ENCODE measurements around the gene PPP1R3F.
"Not testable (repeated sequence)": the region's sequence is repeated elsewhere in the genome, so short reads cannot be mapped to it uniquely, and the experiment has no call there.

PPP1R3F gene

DNA sequence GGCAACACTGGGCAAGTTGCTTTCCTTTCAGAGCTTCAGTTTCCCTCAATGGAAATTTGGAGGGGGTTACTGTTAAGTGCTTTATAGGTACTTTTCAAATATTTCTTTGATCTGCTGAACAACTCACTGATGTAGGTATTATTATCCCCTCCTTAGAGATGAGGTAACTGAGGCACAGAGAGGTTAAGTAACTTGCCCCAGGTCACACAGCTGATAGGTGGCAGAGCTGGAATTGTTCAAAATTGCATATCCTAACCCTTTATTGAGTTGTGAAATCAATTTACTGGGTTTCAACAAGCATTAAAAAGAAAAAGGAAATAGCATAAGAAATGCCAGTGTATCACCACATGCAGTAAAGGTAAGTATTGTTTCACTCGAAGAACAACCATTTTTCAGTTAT is 6.6 kb downstream of the PPP1R3F start:
- no peak for DNase-seq

DNA sequence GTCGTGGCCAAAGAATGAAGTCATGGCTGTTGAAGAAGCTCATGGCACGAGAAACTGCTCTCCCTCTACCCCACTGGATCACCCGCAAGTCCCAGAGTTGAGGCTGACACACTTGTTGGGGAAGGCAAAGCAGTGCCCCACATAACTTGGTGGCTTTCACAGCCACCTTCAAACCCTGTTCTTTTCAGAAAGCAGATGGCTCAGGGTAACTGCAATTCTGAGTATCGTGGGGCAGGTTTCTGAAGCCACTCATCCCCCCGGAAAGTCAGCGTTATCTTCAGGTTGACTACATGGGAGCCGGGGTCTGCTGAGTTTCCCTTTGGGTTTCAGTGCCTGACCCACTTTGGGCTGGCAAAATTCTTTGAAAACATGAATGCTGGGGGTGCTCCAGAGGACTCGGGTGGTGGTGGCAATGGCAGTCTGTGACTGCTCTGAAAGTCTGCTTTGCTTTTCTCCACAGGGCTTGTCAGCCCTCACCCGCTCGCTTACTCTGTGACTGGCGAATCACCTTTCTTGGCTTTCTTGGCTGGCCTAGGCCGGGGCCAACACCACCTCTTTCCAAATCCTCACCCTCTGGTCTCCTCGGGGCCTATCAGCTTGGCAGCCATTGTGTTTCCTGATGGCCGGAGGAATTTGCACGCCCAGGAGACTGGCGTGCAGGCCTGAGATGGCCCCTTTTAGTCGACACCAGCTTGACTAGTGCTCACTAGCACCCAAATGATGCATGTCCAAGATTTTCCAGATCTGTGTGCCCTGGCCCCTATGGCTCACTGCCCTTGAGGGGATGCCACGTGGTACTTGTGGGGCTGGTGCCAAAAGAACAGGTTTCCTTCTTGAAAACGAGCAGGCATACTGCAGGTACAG is 7.3 kb downstream of the PPP1R3F start:
- no peak for DNase-seq

DNA sequence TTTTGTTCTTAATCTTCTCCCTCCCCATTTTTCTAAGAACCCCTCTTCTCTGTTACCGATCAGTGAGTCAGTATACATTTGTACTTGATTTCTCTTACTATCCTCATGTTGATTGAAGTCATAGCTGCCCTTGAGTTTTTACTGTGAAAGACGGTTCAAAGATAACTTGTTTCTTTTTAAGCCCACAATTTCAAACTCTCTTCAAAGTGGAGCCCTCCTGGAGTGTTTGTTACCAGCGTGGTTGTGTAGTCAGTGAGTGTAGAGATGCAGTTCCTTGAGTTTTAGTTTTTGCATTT is 7.9 kb downstream of the PPP1R3F start:
- no peak for DNase-seq

DNA sequence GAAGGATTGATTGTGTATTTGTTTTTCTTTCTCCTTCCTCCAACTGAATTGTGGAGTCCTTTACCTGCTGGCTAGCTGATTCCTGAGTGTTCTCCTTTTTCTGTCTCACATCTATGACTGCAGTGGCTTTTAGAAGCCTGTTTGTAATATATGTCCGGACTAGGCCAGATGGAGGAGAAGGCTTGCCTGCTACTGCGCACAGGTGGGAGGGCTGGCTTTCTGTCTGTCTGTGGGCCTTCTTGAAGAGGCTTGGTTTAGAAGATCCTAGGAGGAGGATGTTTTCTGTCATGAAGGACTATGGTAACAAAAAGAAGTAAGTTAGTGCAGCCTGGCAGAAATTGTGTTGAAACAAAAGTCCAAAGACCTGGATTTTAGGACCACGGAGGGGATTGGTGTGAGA is 8.5 kb downstream of the PPP1R3F start:
- no peak for DNase-seq

DNA sequence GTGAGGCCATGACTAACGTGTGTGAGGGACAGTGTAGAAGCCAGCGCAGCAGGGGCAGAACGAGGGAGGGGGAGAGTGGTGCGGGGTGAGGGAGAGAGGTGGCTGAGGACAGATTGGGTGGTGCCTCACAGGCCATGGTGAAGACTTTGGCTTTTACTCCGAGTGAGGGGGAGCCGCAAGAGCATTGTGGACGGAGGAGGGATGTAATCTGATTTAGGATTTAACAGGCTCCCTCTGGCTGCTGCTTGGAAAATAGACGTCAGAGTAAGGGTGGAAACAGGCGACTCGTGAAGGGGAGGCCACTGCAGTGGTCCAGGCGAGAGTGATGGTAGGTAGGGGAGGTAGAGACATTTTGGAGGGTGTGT is 13.0 kb downstream of the PPP1R3F start:
- DNase-seq = no peak

DNA sequence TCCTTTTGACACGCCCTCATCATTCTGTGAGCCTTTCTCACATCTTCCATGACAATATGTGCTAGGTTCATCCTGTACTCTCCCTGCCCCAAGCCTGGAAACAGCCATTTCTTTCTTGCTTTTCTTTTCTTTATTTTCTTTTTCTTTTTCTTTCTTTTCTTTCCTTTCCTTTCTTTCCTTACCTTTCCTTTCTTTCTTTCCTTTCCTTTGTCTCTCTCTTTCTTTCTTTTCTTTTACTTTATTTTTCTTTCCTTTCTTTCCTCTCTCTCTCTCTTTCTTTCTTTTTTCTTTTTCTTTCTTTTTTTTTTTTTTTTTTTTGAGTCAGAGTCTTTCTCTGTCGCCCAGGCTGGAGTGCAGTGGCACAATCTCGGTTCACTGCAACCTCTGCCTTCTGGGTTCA is 14.6 kb downstream of the PPP1R3F start:
- no peak for DNase-seq

DNA sequence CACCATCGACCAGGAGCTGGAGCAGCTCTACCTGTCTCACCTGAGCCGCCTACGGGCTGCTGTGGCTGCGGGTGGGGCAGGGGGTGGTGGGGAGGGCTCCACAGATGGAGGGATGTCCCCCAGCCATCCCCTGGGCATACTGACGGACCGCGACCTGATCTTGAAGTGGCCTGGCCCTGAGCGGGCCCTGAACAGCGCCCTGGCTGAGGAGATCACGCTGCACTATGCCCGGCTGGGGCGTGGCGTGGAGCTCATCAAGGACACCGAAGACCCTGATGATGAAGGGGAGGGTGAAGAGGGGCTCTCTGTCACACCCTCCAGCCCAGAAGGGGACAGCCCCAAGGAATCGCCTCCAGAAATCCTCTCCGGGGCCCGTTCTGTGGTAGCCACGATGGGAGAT is 16.5 kb downstream of the PPP1R3F start:
- DNase-seq = no peak

DNA sequence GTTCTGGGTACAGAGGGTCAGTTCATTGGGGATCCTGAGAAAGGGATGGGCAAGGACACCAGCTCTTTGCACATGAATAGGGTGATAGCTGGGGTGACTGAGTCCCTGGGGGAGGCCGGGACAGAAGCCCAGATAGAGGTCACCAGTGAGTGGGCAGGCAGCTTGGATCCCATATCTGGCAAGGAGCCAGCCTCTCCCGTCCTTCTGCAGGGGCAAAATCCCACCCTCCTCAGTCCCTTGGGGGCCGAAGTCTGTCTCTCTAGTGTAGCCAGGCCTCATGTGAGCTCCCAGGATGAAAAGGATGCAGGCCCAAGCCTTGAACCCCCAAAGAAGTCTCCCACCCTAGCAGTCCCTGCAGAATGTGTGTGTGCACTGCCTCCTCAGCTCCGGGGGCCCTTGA is 17.0 kb downstream of the PPP1R3F start:
- DNase-seq = no peak

DNA sequence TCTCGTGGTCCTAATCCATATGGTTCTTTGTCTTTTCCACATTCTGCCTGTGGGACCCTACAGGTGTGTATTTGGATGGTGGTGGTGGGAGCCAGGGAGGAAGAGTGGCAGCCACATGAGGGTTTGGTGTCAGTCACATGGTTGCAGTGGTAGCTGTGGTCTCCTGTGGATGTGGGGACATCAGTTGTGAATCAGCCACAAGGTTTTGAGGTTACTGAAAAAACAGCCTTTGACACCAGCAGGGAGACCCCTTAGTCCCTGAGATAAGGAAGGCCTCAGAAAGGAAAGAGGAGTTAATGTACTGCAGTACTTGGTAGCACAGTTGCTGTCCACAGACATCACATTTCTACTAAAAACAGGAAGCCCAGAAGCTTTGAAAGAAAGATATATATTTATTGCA is 18.1 kb downstream of the PPP1R3F start:
- no peak for DNase-seq

DNA sequence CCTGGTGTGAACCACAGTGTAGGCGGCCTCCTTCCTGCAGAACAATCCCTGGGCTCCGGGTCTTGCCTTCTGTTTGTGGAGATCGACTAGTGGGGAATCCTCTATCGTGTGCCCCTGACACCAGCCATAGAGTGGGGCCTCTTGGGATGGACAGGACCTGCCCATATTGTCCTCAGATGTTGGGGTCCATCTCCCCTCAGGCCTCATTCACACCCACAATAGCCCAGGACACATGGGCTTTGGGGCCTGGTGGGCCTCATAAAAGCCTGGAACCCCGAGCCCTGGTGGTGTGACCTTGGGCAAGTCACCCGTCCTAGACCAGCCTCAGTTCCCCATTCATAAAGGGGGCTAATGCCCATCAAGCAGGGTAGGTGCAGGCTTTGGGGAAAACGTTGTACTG is 20.6 kb downstream of the PPP1R3F start:
- no peak for DNase-seq

DNA sequence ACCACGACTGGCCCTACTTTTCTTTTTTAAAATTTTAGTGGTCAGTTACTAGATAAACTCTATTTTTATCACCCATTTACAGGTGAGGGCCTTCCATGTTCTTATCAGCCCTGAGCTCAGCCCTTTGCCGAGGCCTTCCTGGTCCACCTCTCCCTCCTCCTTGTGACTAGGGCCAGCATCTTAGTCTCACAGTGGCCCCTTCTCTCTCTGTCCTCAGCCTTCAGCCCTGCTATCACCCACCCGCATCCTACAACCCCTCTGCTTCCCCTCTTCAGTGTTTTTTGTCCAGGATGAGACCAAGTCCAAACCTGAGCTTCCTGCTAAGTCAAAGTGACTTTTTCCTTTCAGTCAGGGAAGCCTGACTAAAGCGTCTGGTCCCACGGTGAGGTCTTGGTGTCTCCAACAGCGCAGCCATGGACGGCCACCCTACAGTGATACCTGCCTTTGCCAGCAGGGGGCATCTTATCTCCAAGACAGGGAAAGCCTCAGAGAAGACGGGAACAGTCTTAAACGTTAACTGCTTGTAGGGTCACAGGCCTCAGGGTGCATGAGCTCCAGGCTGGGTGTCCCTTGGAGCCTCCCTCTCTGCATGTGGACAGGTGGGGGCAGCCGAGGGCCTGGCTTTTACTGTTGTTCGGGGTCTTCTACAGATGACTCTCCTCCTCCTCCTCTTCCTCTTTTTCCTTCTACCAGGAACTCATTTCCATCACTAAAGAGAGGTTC is 22.2 kb downstream of the PPP1R3F start:
- DNase-seq = no peak

DNA sequence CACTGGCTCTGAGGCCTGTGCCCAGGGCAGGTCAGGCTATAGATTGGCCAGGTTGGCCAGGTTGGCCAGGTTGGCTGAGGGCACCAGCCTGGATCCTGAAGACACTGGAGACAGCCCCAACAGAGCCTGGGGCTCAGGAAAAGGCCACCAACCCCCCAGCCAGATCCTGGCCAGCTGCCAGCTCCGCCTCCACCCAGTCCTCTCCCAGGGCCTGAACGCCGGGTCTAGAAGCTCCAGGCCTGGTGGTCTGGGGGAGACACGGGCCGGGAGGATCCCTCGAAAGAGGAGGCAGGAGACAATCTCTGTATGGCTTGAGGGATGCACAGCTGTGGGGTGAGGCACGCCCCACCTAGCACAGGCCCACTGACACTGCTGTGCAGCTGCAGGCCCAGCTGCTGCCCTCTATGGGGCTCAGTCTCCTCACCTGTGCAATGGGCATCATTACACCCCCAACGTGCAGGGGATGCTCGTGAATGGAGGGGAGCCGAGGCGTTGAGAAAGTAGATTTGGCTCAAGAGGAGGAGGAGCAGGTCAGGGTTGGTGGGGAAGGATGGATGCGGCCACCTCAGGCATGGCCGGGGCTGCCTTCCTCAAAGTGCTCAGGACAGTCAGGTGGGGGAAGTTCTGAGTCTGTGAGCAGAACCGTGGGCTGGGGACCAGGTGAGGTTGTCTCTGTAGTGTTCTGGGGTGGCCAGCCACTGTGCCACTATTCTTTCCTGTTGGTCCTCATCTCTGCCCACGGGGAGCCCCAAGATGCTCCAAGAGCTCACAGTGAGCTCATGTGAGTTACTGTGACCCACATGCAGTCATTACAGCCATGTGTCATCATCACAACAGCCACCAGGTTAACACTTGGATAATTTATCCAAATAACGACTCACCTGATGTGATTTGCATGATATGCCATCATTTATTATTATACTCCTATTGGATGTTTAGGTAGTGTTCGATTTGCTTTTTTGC is 23.1 kb downstream of the PPP1R3F start:
- DNase-seq = no peak

DNA sequence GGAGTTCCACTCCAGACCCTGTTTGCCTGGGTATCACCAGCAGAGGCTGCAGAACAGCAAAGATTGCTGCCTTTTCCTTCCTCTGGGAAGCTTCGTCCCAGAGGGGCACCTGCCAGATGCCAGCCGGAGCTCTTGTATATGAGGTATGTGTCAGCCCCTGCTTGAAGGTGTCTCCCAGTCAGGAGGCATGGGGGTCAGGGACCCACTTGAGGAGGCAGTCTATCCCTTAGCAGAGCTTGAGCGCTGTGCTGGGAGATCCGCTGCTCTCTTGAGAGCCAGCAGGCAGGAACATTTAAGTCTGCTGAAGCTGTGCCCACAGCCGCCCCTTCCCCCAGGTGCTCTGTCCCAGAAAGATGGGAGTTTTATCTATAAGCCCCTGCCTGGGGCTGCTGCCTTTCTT is 29.7 kb downstream of the PPP1R3F start:
- not testable (repeated sequence) for DNase-seq

DNA sequence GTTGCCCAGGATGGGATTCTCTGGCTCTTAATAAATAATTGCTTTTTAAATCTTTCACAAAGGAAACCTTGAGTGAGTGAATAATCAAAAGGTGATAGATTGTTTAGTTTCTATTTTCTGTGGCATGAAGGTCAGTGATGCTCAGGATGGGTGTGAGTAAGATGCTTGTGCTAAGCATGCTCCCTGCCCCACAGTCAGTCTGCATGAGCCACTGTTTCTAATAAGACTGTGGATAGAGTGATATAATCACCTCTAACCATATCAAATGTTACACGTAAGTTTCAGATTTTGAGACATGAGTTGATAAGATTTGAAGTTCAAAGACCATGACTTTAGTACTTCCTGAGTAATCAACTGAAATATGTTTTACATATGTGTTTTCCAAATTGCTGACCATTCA is 31.1 kb downstream of the PPP1R3F start:
- no peak for DNase-seq

DNA sequence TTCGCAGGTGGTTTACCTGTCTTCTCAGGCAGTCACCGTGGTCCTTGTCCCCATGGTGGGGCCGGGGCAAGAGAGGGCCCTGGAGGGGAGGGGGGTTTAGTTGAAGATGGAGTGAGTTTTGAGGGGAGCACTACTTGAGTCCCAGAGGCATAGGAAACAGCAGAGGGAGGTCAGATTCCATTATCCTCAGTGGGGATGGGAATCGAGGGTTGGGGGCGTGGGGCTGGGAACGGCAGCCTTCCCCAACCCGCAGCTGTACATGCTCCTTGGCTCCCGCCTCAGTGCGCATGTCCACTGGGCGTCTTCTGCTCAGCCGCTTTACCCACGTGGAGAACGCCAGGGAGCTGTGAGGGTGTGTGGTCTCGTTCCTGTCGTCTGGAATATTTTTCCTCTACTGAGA is 33.8 kb downstream of the PPP1R3F start, which contains the start of gene GAGE10:
Gene GAGE10, plus strand, starts transcription at position 301 of the 400 bp plus-strand sequence. CDS start 1,214 bp downstream, outside the sequence.
- DNase-seq = no peak

DNA sequence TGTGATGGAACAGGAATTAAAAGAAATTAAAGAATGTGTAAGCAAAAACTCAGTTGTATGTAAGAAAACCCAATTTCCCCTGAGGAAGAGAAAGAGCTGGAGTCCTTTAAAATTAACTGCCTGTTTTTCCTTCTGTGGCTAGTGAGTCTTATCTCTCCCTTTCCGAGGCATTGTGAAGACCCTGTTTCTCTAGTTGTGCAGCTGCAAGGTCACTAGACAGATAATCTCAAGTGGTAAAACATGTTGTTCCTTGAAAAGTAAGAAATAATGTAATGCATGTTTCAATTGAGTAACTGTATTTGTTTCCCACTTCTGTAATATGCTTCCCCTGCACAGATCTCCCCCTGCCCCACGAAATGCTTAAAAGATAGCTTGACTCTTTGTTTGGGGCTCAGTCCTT is 38.2 kb downstream of the PPP1R3F start:
- not testable (repeated sequence) for DNase-seq

DNA sequence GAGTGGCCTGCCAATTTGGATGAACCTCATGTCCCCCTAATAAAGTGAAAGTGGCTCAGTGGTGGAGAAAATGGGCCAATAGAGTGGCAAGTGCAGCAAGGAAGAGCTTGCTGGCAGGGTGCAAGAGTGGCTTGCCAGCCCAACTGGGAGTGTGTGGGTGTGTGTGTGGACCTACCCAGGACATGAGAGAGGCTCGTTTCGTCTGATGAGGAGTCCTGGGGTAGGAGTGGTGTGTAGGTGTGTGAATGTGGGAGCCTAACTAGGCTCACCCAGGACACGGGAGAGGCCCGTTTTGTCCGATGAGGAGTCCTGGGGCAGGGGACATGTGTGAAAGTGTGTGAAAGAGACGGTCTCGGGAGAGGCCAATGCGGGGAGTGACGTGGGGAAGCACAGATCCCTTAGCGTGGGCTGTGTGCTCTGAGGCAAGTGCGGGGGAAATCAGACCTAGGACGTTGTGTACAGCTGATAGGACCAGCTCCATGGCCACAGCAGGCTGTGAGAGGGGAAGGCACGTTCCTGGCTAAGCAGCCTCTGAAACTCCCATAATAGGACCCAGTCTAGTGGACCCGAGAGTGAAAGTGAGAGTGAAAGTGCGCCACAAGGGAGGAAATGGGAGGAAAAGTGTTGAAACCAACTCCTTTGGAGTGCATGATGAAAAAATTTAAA is 39.1 kb downstream of the PPP1R3F start:
- DNase-seq = no peak

DNA sequence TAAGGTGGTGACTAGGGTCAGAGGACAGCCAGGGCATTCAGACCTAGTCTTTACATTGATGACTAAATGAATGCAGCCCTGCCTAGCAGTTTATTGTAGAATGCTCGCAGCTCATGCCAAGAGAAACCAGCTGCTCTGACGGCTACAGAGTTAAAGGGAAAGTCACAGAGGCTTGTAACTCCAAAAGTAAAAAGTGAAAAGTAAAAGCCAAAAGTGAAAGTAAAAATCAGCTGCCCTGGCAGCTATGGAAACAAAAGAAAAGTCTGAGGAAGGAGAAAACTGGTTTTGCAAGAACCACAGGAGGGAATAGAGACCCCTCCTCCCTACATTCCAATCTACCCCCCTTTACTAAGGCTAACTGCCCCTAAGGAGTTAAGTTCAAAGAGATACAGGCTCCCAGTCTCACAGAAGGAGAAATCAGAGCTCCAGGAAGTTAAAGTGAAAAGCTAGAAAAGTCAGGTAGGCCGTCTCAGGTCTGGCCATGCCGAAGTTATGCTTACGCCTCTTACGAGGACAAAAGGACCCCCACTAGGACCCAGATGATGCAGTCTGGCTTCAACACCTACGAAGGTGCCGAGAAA is 39.9 kb downstream of the PPP1R3F start:
- DNase-seq = no peak

DNA sequence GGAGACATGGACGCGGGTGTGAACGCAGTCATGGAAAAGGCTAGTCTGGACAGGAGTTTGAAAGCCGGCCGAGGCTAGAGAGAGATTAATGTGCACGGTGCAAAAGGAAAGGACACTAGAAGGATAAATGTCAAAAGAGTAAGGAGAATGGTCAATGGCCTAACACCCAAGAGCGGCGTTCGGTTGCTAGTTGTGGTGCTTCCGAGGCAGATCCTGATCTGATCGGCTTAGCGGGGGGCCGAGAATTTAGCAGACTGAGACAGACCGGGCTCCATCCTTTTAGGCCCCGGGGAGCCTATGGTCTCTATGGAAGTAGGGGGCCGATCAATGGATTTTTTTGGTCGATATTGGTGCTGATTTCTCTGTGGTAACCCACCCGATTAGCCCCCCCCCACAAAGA is 40.8 kb downstream of the PPP1R3F start:
- DNase-seq = no peak

DNA sequence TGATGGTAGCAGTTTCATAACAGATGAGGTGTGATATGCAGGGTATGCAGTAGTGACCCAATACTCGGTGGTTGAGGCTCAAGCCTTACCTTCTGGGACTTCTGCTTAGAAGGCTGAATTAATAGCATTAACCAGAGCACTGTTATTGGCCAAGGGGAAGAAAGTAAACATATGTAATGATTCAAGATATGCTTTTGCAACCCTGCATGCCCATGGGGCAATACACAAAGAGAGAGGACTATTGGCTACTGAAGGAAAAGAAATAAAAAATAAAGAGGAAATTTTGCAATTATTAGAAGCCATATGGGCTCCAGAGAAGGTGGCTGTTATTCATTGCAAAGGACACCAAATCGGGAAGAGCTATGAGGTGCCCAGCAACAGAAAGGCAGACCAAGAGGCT is 42.6 kb downstream of the PPP1R3F start:
- no peak for DNase-seq

DNA sequence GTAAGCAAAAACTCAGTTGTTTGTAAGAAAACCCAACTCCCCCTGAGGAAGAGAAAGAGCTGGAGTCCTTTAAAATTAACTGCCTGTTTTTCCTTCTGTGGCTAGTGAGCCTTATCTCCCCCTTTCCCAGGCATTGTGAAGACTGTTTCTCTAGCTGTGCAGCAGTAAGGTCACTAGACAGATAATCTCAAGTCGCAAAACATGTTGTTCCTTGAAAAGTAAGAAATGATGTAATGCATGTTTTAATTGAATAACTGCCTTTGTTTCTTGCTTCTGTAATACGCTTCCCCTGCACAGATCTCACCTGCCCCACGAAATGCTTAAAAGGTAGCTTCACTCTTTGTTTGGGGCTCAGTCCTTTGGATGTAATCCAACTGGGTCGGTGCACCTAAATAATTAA is 46.5 kb downstream of the PPP1R3F start:
- no peak for DNase-seq

DNA sequence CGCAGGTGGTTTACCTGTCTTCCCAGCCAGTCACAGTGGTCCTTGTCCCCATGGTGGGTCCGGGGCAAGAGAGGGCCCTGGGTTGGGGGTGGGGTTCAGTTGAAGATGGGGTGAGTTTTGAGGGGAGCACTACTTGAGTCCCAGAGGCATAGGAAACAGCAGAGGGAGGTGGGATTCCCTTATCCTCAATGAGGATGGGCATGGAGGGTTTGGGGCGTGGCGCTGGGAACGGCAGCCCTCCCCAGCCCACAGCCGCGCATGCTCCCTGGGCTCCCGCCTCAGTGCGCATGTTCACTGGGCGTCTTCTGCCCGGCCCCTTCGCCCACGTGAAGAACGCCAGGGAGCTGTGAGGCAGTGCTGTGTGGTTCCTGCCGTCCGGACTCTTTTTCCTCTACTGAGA is 52.1 kb downstream of the PPP1R3F start, which contains the start of gene GAGE12J:
Gene GAGE12J, plus strand, starts transcription at position 301 of the 400 bp plus-strand sequence. CDS start 1,157 bp downstream, outside the sequence.
- not testable (repeated sequence) for DNase-seq
